SH-SY5Y (cell line): ENCODE data around the gene TDRKH.

Experiments used
- GATA2 ChIP-seq: IDR thresholded peaks from 2 replicates; pipeline ENCODE4 v1.6.1; 2011; ENCODE audit warnings: mild to moderate bottlenecking, low read depth, low read length
- GATA3 ChIP-seq: IDR thresholded peaks from 2 replicates; pipeline ENCODE4 v1.6.1; 2011; ENCODE audit warnings: low read depth, mild to moderate bottlenecking, low read length, moderate library complexity

The TDRKH gene

GRCh38 chr1:151830055-151830454, 39.8 kb upstream of the TDRKH start:
- TF ChIP-seq GATA3 (no peak), GATA2 (no peak)

- TF ChIP-seq GATA3 (no peak), GATA2 (no peak)
Measured at GRCh38 chr1:151829352-151830046, 39.2 kb upstream of the TDRKH start.

DNA sequence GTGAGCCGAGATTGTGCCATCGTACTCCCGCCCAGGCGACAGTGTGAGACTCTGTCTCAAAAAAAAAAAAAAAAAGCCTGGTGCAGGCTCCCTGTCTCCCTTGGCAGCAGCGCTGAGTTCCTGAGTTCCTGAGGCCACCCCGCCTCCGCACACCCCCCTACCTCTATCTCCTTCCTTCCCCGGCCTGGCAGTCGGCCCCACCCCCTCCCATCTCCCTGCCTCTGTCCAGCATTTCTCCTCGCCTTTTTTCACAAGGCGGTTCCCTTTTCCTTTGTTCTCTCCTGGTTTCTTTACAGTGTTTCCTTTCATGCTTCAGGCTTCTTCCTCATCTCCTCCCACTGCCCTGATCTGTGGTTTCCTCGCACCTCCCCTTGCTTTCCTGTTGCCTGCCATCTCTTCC, 38.6 kb upstream of the TDRKH start:
- TF ChIP-seq GATA3 (no peak), GATA2 (no peak)

DNA sequence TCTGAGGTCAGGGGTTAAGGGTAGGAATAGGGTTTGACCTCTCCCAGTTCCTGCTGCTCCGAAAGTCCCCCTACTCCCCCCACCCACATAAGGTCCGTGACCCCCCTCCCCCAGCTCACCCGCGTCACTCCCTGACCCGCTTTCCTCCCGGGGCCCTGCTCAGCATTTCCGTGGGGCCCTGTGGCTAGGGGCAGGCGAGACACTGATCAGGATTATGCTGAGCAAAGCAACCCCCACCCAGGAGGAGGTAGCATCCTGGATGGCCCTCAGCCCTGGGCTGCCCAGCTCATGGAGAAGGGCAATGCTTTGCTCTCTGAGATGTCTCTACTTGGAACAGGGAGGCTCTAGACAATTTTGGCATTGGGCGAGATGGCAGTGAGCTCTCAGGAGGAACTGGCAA, 37.6 kb upstream of the TDRKH start:
- TF ChIP-seq GATA2 = no peak
- no peak for TF ChIP-seq GATA3

DNA sequence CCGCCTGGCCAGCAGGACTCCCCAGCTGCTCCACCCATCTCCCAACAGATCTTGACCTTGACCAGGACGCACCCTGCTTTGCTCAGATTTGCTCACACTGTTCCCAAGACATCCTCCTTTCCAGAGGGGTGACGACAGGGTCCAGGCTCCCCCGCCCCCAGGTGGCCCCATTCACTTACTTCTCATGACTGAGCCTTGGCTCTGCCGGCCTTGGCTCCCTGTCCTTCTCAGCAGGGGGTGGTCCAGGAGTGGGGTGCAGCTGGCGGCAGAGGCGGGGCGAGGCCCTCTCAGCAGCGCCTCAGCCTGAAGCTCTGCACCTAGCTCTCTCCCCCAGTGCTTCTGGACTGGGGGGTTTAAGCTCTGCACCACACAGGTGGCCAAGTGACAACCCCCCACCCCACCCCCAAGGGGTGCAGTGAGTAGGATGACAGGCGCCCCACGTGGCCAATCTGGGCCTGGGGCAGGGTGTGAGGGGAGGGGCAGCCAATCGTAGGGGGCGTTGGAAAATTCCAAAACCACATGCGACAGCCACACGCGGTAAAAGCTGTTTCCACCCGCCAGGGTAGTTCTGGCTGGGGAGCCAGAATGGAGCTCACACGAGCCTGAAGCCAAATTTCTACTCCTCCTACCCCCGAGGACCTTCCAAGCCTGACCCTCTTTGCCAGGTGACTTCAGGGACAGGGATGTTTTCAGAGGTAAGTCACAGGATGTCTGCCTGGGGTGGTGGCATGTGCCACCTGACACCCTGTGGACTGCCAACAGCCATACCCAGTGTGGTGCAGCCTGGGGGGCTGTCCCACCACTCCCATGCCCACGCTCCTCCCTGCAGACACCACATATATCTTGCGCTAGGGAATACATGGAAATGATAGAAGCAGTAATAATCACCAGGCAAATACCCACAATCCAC, 35.7 kb upstream of the TDRKH start:
- no peak for TF ChIP-seq GATA3
- TF ChIP-seq GATA2 = no peak

DNA sequence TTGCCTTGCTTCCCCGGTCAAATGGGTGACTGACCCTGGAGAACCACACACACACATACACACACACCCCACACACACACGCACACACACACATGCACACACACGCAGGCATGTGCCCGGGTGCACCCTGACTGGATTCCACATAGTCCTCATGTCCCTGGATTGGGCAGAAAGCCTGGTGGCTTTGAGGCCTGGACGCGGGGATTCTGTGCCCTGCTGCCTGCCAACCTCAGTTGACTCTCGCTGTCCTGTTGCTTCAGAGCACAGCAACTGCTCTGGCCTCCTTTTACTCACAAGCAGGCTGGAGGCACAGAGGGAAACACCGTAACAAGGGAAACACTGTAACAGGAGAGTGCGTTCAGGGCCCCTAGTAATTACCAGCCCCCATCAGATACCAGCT, 34.9 kb upstream of the TDRKH start:
- no peak for TF ChIP-seq GATA3
- no peak for TF ChIP-seq GATA2

GRCh38 chr1:151823175-151823574, 32.9 kb upstream of the TDRKH start:
- TF ChIP-seq GATA2 = no peak
- TF ChIP-seq GATA3 = no peak

DNA sequence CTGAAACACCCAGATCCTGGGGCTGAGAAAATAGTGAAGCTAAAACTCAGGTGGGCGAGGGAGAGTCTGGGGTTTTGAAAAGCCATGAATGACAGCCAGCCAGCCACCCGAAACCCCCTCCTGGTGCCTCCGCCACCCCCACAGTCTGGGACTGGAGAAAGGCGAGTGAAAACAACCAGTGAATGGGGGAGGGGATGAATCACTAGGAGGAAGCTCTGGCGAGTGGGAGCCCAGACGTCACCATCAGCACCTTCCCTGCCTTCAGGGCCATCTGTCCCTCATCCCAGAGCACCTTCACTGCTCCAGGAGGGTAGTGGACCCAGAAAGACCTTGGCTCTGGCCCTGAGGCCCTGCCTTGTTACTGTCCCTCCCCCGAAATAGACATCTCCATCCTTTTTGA, 32.1 kb upstream of the TDRKH start:
- TF ChIP-seq GATA2 = no peak
- TF ChIP-seq GATA3 = no peak

- TF ChIP-seq GATA3 (no peak; the same call in 1 of the 2 replicates), GATA2 (peak; percentile 100)
Measured at GRCh38 chr1:151820940-151821339, 30.6 kb upstream of the TDRKH start.

DNA sequence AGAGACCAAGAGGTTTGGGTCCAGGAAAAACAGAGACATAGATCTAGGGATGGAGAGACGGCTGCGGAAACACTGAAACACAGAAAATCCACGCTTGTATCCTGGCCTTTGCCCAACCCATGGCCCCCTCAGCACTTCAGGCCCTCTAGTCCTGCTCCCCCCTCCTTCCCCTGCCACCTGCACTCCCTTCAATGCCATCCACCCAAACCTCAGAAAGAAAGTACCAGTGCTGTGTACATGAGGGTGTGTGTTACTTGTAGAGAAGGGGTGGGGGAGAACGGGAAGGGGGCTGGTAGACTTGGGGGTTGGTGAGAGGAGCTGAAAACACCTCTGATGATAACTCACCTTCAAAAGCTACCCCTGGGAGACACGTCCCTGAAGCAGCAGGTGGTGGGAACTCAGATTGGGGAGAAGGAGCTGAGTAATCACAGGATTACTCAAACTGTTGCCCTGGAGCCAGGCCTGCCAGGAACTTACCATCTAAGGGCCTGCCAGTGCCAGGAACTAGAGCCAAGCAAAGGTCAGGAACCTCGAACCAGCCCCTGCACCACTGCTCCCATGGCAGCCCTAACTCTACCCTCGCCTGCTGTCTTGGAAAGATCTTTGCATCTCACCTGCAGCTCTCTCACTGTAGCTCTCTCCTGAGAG, 29.8 kb upstream of the TDRKH start:
- no peak for TF ChIP-seq GATA3
- no peak for TF ChIP-seq GATA2

DNA sequence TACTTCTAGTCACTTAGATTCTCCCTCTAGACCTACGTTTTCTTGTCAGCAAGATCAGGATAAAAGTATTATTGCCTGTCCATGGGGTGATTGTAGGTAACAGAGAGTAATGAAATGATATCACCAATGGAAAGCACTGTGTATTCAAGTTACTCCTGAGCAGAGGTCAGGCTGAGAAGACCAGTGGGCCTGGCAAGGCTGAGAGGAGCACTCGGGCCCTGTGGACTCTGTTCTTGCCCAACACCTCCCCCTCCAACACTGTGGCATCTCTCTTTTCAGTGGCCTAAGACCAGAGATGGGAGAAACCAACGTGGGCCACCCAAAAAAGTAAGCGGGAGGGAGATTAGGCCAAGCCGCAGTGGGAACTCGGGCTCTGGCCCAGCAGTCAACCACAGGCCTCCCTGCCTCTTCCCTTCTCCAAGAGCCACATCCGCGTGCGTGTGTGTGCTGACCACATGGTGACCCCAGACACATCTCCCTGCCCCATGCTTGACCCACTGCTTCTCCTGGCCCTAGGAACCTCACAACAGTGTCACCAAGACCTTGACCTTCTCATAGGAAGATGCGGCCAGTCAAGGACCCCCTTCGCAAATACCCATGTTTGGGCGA, 29.0 kb upstream of the TDRKH start:
- no peak for TF ChIP-seq GATA2
- TF ChIP-seq GATA3 = no peak

- TF ChIP-seq GATA3 (no peak), GATA2 (no peak)
Measured at GRCh38 chr1:151817353-151817730, 27.0 kb upstream of the TDRKH start.

DNA sequence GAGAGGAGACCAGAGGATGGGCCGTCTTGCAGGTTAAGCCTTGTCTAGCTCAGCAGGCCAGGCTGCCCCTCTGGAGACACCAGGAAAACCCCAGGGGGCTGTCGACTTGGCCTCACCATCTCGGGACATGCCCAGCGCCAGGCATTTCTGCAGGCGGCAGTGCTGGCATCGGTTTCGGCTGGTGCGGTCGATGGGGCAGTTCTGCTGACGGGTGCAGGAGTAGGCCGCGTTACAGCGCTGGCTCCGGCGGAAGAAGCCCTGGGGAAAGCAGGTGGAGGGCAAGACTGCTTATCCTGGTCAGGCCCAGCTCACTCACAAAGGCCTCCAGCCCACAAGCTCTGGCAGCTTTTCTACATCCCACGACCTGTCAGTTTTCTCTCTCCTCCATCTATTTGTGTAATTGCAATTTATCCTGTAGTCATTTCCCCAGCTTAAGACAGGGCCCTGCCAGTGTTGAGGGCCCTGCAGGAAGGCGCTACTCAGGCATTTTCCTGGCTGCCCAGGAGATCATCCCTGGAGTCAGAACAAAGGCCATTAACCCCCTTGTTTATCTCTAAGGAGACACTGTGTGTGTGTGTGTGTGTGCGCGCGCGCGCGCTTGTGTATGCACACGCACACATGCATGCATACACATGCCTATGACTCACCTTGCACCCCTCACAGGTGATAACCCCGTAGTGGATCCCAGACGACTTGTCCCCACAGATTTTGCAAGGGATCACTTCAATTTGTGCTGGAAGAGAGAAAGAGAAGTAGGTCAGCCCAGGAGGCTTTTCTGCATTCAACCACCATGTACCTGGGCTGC, 26.4 kb upstream of the TDRKH start:
- no peak for TF ChIP-seq GATA2
- TF ChIP-seq GATA3 = no peak
